NOMO-1 treated with DMSO at 0.1 percent for 48 hours (cell line): Measurements from ENCODE around the gene CCDC110.
A peak's percentile ranks its signal among the peaks of the same experiment; 100 is the strongest.

ENCODE experiments used
- DNase-seq: peaks from one replicate; lab custom pipeline; 2025; ENCODE audit not compliant: unreplicated experiment; lab: John Stamatoyannopoulos, UW

CCDC110 gene

GRCh38 chr4:185424905-185425646, 46.5 kb downstream of the CCDC110 start:
- no peak for DNase-seq

- DNase-seq = no peak
Measured at GRCh38 chr4:185421366-185422124, 50.0 kb downstream of the CCDC110 start.

- DNase-seq = no peak
Measured at GRCh38 chr4:185416955-185417354, 54.6 kb downstream of the CCDC110 start.

- DNase-seq = no peak
Measured at GRCh38 chr4:185412412-185412811, 59.1 kb downstream of the CCDC110 start.

GRCh38 chr4:185411849-185412248, 59.7 kb downstream of the CCDC110 start:
- DNase-seq = no peak

GRCh38 chr4:185408432-185408831, 63.1 kb downstream of the CCDC110 start:
- DNase-seq = no peak

GRCh38 chr4:185405296-185405999, 66.1 kb downstream of the CCDC110 start:
- peak; percentile 78 for DNase-seq

- DNase-seq = no peak
Measured at GRCh38 chr4:185404031-185404430, 67.5 kb downstream of the CCDC110 start.

GRCh38 chr4:185399466-185399865, 72.1 kb downstream of the CCDC110 start:
- no peak for DNase-seq

GRCh38 chr4:185398618-185399017, 72.9 kb downstream of the CCDC110 start:
- DNase-seq = no peak

GRCh38 chr4:185396724-185397385, 74.7 kb downstream of the CCDC110 start, which contains the start of gene ANKRD37:
Gene ANKRD37, plus strand, starts transcription at chr4:185396841. Its CDS starts 83 bp downstream, at chr4:185396924.
- no peak for DNase-seq

- peak; percentile 92 for DNase-seq
Measured at GRCh38 chr4:185395956-185396723, 75.4 kb downstream of the CCDC110 start.

- DNase-seq = peak; percentile 11
Measured at GRCh38 chr4:185395238-185395955, 76.1 kb downstream of the CCDC110 start, which contains the start of gene LRP2BP. Gene LRP2BP, minus strand, starts transcription at chr4:185395924. Its CDS starts 17,738 bp downstream, at chr4:185378186.
